MM.1S (cell line): Measurements from ENCODE around the gene PPP3R1.

ENCODE experiments used
- DNase-seq: peaks from one replicate; pipeline ENCODE4 v3.0.0-alpha.2; 2015
- H2AFZ ChIP-seq: fragments of 300-600 bp; sonication (generic); 2 replicates; pipeline ENCODE4 v1.6.0; 2016; ENCODE audit warnings: antibody characterized with exemption, low read length
- H3F3A ChIP-seq: fragments of 300-600 bp; sonication (generic); 2 replicates; pipeline ENCODE4 v1.6.1; 2016; ENCODE audit warnings: mild to moderate bottlenecking, antibody characterized with exemption, low read length, moderate library complexity, mixed read lengths; ENCODE audit not compliant: insufficient read depth
- H3K27ac ChIP-seq: fragments of 300-600 bp; sonication (generic); 2 replicates; pipeline ENCODE4 v1.5.1; 2016; ENCODE audit warnings: mild to moderate bottlenecking, low read length
- H3K27me3 ChIP-seq: fragments of 300-600 bp; sonication (generic); replicated peaks from 2 replicates; pipeline ENCODE4 v1.6.0; 2016; ENCODE audit warnings: low read length; ENCODE audit not compliant: insufficient read depth
- H3K36me3 ChIP-seq: fragments of 300-600 bp; sonication (generic); replicated peaks from 2 replicates; pipeline ENCODE4 v1.6.1; 2016; ENCODE audit warnings: mild to moderate bottlenecking, low read length, mixed read lengths; ENCODE audit not compliant: insufficient read depth
- H3K4me1 ChIP-seq: fragments of 300-600 bp; sonication (generic); 2 replicates; pipeline ENCODE4 v1.6.1; 2016; ENCODE audit warnings: low read length, mixed read lengths
- H3K4me2 ChIP-seq: fragments of 300-600 bp; sonication (generic); 2 replicates; pipeline ENCODE4 v1.6.0; 2016; ENCODE audit warnings: low read depth, low read length
- H3K4me3 ChIP-seq: fragments of 300-600 bp; sonication (generic); 2 replicates; pipeline ENCODE4 v1.5.1; 2016; ENCODE audit warnings: low read length, mixed read lengths
- H3K79me2 ChIP-seq: fragments of 300-600 bp; sonication (generic); 2 replicates; pipeline ENCODE4 v1.6.1; 2016; ENCODE audit warnings: mixed run types, low read length, mixed read lengths
- H3K9ac ChIP-seq: fragments of 300-600 bp; sonication (generic); 2 replicates; pipeline ENCODE4 v1.6.1; 2016; ENCODE audit warnings: low read length, mixed read lengths
- H3K9me2 ChIP-seq: fragments of 300-600 bp; sonication (generic); replicated peaks from 2 replicates; pipeline ENCODE4 v1.6.1; 2016; ENCODE audit warnings: mild to moderate bottlenecking, low read length, mixed read lengths; ENCODE audit not compliant: insufficient read depth
- H3K9me3 ChIP-seq: fragments of 300-600 bp; sonication (generic); replicated peaks from 2 replicates; pipeline ENCODE4 v1.6.1; 2016; ENCODE audit warnings: mild to moderate bottlenecking, low read length, mixed read lengths; ENCODE audit not compliant: insufficient read depth
- H4K20me1 ChIP-seq: fragments of 300-600 bp; sonication (generic); 2 replicates; pipeline ENCODE4 v1.6.1; 2016; ENCODE audit warnings: mild to moderate bottlenecking, low read length, moderate library complexity, mixed read lengths; ENCODE audit not compliant: insufficient read depth
- CTCF ChIP-seq: fragments of 300-600 bp; sonication (generic); IDR thresholded peaks from 2 replicates; pipeline ENCODE4 v1.5.1; 2016; ENCODE audit warnings: antibody characterized with exemption, low read length, mixed read lengths
- EZH2 ChIP-seq: fragments of 300-600 bp; sonication (generic); optimal IDR thresholded peaks from 2 replicates; pipeline ENCODE3; 2017; ENCODE audit warnings: low read depth, mild to moderate bottlenecking, antibody characterized with exemption, low read length, mixed read lengths
- EZH2phosphoT487 ChIP-seq: fragments of 300-600 bp; sonication (generic); IDR thresholded peaks from 2 replicates; pipeline ENCODE4 v1.6.1; 2018; ENCODE audit warnings: antibody characterized with exemption, low read length

The PPP3R1 gene

GRCh38 chr2:68172990-68173700, 79.2 kb downstream of the PPP3R1 start:
- Histone ChIP-seq H3K9me3 (no peaks in the 10 kb centered on the region), H3K79me2 (peaks cover 10% of the 10 kb centered on the region; the same call in 1 of the 2 replicates), H3K9ac (no peak overlapping the region), H3F3A (no peaks in the 10 kb centered on the region; the same call in 1 of the 2 replicates), H3K4me1 (no peaks in the 10 kb centered on the region), H3K9me2 (no peaks in the 10 kb centered on the region), H4K20me1 (no peaks in the 10 kb centered on the region), H3K27ac (no peak overlapping the region), H3K27me3 (no peaks in the 10 kb centered on the region), H3K4me2 (no peak overlapping the region), H3K36me3 (no peaks in the 10 kb centered on the region; the same call in 1 of the 2 replicates), H3K4me3 (no peak overlapping the region), H2AFZ (no peak overlapping the region)
- no peak for DNase-seq
- TF ChIP-seq CTCF (no peak), EZH2phosphoT487 (no peak), EZH2 (no peak)

GRCh38 chr2:68172521-68172920, 79.8 kb downstream of the PPP3R1 start:
- no peaks in the 10 kb centered on the region for H3K36me3 ChIP-seq
- H3K9me3 ChIP-seq = no peaks in the 10 kb centered on the region
- no peak overlapping the region for H3K4me3 ChIP-seq
- no peak for DNase-seq
- no peak overlapping the region for H3K9ac ChIP-seq
- no peak overlapping the region for H3K27ac ChIP-seq
- no peaks in the 10 kb centered on the region for H3K27me3 ChIP-seq
- H2AFZ ChIP-seq = no peak overlapping the region
- TF ChIP-seq CTCF (no peak), EZH2phosphoT487 (no peak), EZH2 (no peak)
- no peaks in the 10 kb centered on the region for H4K20me1 ChIP-seq
- no peak overlapping the region for H3K4me2 ChIP-seq
- peaks cover 10% of the 10 kb centered on the region; the same call in 1 of the 2 replicates for H3K79me2 ChIP-seq
- no peaks in the 10 kb centered on the region for H3K4me1 ChIP-seq
- no peaks in the 10 kb centered on the region for H3K9me2 ChIP-seq
- H3F3A ChIP-seq = no peaks in the 10 kb centered on the region; the same call in 1 of the 2 replicates

GRCh38 chr2:68171684-68172083, 80.6 kb downstream of the PPP3R1 start:
- no peak for TF ChIP-seq CTCF
- H3K9ac ChIP-seq = no peak overlapping the region
- H3K79me2 ChIP-seq = peaks cover 10% of the 10 kb centered on the region; the same call in 1 of the 2 replicates
- no peaks in the 10 kb centered on the region; the same call in 1 of the 2 replicates for H3F3A ChIP-seq
- no peak overlapping the region for H3K4me2 ChIP-seq
- H3K9me3 ChIP-seq = no peaks in the 10 kb centered on the region
- H4K20me1 ChIP-seq = no peaks in the 10 kb centered on the region
- H3K4me3 ChIP-seq = no peak overlapping the region
- no peaks in the 10 kb centered on the region for H3K36me3 ChIP-seq
- H2AFZ ChIP-seq = no peak overlapping the region
- no peaks in the 10 kb centered on the region for H3K27me3 ChIP-seq
- no peaks in the 10 kb centered on the region for H3K9me2 ChIP-seq
- no peak for DNase-seq
- no peaks in the 10 kb centered on the region for H3K4me1 ChIP-seq
- no peak overlapping the region for H3K27ac ChIP-seq
